Astrocyte of the spinal cord (primary cell): ENCODE results near the gene FFAR4.

Source experiments
- DNase-seq: peaks from one replicate; pipeline ENCODE4 v3.0.0; 2011; ENCODE audit warnings: low read depth, low spot score
- H3K4me3 ChIP-seq: 2 replicates; pipeline ENCODE4 v1.5.1; 2011; ENCODE audit warnings: low read depth, mild to moderate bottlenecking, low read length, moderate library complexity
- in situ Hi-C: cut with HindIII; loops from 2 replicates; pipeline ENCODE4 v1.10.0; 2017; ENCODE audit warnings: low sequenced_read_pairs
- TF ChIP-seq, protein P1 (sequence below): IDR thresholded peaks from 2 replicates; pipeline ENCODE4 v1.5.1; 2012; ENCODE audit warnings: low read depth, mild to moderate bottlenecking, low read length, inconsistent platforms

The FFAR4 gene

DNA sequence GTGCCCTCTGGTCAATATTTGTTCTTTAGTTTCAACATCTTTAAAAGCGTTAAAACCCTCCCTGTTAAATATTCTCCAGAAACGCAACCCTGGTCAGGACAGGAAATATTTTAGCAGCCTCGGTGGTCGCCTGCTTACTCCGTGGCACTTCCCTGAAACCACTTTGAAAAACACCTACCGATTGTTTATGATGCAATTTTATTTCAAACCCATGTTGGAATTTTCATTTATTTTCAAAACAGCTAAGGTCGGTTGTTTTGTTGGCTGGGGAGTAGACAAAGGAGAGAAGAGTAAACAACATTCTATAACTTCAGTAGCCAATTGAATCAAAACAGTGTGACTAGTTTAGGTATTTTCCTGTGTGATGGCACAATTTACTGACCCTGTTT, 35.3 kb downstream of the FFAR4 start:
- TF ChIP-seq, protein P1, sequence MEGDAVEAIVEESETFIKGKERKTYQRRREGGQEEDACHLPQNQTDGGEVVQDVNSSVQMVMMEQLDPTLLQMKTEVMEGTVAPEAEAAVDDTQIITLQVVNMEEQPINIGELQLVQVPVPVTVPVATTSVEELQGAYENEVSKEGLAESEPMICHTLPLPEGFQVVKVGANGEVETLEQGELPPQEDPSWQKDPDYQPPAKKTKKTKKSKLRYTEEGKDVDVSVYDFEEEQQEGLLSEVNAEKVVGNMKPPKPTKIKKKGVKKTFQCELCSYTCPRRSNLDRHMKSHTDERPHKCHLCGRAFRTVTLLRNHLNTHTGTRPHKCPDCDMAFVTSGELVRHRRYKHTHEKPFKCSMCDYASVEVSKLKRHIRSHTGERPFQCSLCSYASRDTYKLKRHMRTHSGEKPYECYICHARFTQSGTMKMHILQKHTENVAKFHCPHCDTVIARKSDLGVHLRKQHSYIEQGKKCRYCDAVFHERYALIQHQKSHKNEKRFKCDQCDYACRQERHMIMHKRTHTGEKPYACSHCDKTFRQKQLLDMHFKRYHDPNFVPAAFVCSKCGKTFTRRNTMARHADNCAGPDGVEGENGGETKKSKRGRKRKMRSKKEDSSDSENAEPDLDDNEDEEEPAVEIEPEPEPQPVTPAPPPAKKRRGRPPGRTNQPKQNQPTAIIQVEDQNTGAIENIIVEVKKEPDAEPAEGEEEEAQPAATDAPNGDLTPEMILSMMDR: no peak
- DNase-seq: no peak
- no peak overlapping the region for H3K4me3 ChIP-seq
- in situ Hi-C loops: no loop called here

GRCh38 chr10:93603023-93603422, 36.6 kb downstream of the FFAR4 start:
- in situ Hi-C loops: no loop called here
- TF ChIP-seq, protein P1: no peak
- DNase-seq: no peak
- no peak overlapping the region for H3K4me3 ChIP-seq

GRCh38 chr10:93604146-93604545, 37.7 kb downstream of the FFAR4 start:
- in situ Hi-C loops: no loop called here
- no peak for DNase-seq
- H3K4me3 ChIP-seq: no peak overlapping the region
- TF ChIP-seq, protein P1: no peak

- H3K4me3 ChIP-seq: no peak overlapping the region
- in situ Hi-C loops: no loop called here
- TF ChIP-seq, protein P1: no peak
- no peak for DNase-seq
These were observed 42.0 kb downstream of the FFAR4 start for GRCh38 chr10:93608421-93608820.

DNA sequence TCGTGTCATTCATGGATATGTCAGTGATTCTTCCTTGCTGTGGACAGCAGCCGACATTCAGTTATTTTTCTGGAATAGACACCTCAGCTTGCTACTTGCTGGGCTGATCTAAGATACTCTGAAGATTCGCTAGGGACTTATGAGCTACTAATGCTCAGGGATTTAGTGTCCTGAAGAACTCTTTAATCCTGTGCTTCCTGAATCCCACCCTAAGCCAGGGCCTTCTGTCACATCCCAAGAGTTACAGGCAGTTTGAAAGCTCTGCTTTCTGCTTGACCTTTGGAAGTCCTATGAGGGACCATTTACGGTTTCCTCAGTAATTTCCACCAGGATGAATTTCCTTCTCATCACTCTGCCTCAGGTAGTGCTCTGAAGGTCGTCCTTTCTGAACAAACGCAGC, 45.8 kb downstream of the FFAR4 start, which contains the start of gene PDE6C:
TSS of gene PDE6C (plus strand) at position 227 of the 400 bp plus-strand sequence. CDS start 189 bp downstream, outside the sequence.
- in situ Hi-C loops: no loop called here
- TF ChIP-seq, protein P1: no peak
- no peak for DNase-seq
- H3K4me3 ChIP-seq: no peak within 1 kb of the TSS

- H3K4me3 ChIP-seq: no peak overlapping the region
- in situ Hi-C loops: no loop called here
- TF ChIP-seq, protein P1: no peak
- DNase-seq: no peak
These were observed 46.7 kb downstream of the FFAR4 start for GRCh38 chr10:93613126-93613525.

DNA sequence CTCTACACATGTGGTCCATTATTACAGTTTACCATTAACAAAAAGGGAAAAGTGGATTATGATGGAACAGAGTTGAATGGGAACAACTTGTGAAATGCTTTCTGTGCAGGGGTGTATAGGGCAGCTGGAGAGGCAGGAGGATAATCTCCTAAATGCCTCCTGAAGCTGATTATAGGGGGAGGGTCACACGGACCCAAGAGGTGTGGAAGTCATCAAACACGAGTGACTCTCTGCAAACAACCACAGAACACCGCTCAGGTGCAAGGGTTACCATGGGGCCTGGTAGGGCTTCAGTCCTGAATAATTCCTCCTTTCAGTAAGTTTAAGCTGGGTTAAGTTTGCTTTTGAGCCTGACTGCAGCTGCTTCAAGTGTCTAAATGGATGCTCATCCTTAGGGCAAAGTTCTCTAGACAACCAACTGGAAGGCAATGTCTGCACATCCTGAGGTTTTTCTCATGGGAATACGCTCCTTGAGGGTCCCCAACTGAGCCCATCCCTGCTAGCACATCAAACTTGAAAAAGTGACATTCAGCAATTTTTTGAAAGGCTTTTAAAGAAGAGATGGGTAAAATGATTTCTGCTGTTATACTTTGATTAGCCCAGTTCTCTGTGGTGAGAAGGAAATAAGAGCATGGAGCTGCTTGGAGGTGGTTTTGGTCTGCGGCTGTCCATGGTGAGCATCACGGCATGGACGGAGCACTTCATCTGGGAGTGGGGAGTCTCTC, 47.8 kb downstream of the FFAR4 start:
- TF ChIP-seq, protein P1: no peak
- H3K4me3 ChIP-seq: no peak overlapping the region
- in situ Hi-C loops: no loop called here
- no peak for DNase-seq
